Erythroblast (primary cell): ENCODE measurements around the gene FAM32A.

Experiments used
- GATA1 ChIP-seq: IDR thresholded peaks from 2 replicates; pipeline ENCODE4 v1.6.1; 2011; ENCODE audit warnings: low read depth, mild to moderate bottlenecking, control low read depth, low read length, moderate library complexity
- POLR2A ChIP-seq: IDR thresholded peaks from 2 replicates; pipeline ENCODE4 v1.6.1; 2011; ENCODE audit warnings: mild to moderate bottlenecking, low read length

DNA sequence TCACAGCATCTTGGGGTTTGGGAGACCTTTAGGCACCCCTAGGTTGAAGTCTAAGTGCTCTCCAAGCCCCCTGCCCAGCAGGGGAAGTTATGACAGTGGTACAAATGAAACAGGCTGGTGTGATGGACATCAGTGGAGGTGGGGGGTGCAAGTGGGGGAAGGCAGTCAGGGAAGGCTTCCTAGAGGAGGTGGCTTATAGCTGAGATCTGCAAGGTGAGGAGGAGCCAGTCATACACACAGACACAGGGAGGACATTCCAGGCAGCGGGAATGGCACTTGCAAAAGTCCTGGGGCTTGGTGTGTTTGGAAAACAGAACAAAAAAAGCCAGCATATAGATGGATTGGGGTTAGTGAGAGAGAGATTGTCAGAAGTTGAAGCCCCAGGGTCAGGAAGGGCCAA, 30.1 kb upstream of the FAM32A start:
- TF ChIP-seq POLR2A (no peak), GATA1 (no peak)
